Liver (tissue), 9 donors: ENCODE data around the gene HPCA. TPM values are rescaled to one million over a fixed set of nuclear protein-coding genes. Genes with fewer than 3 reads are reported as not detected.

Source experiments
- DNase-seq: peaks from one replicate; pipeline ENCODE4 v3.0.0-alpha.2; 2017; ENCODE audit warnings: low spot score
- H3K27ac ChIP-seq, 2 donors: one replicate each; pipeline ENCODE4 v1.7.0; 2013; ENCODE audit warnings: inconsistent platforms in 2 of 2, low read length in 2 of 2, control low read depth in 1 of 2, low read depth in 1 of 2, mild to moderate bottlenecking in 1 of 2
- H3K27me3 ChIP-seq, 4 donors: one replicate each; pipeline versions ENCODE4 v1.6.1 to v1.7.0; 2013; ENCODE audit warnings: low read length in 3 of 4, inconsistent platforms in 1 of 4, mild to moderate bottlenecking in 1 of 4, moderate library complexity in 1 of 4; ENCODE audit not compliant: control insufficient read depth in 4 of 4, insufficient read depth in 4 of 4
- H3K36me3 ChIP-seq, 4 donors: one replicate each; pipeline versions ENCODE4 v1.6.1 to v1.7.0; 2013; ENCODE audit warnings: low read length in 3 of 4, mild to moderate bottlenecking in 3 of 4, low read depth in 1 of 4, moderate library complexity in 1 of 4; ENCODE audit not compliant: control insufficient read depth in 4 of 4, insufficient read depth in 3 of 4
- H3K4me1 ChIP-seq, 4 donors: one replicate each; pipeline versions ENCODE4 v1.6.1 to v1.7.0; 2013; ENCODE audit warnings: low read length in 3 of 4, mild to moderate bottlenecking in 3 of 4, moderate library complexity in 1 of 4; ENCODE audit not compliant: control insufficient read depth in 4 of 4, insufficient read depth in 4 of 4
- H3K4me3 ChIP-seq, 3 donors: one replicate each; pipeline versions ENCODE4 v1.6.1 to v1.7.0; 2013; ENCODE audit warnings: low read length in 3 of 3, control low read depth in 1 of 3, low read depth in 1 of 3, mild to moderate bottlenecking in 1 of 3
- H3K9ac ChIP-seq, 2 donors: one replicate each; pipeline ENCODE4 v1.7.0; 2013; ENCODE audit warnings: low read length in 2 of 2, mild to moderate bottlenecking in 2 of 2, moderate library complexity in 2 of 2, control low read depth in 1 of 2, low read depth in 1 of 2
- H3K9me3 ChIP-seq, 4 donors: one replicate each; pipeline versions ENCODE4 v1.6.1 to v1.7.0; 2013; ENCODE audit warnings: low read length in 3 of 4; ENCODE audit not compliant: control insufficient read depth in 4 of 4
- EGR1 ChIP-seq, 2 donors: IDR thresholded peaks; 2 replicates each; pipeline ENCODE4 v1.6.1; 2016 to 2018; ENCODE audit warnings: antibody characterized with exemption in 2 of 2, low read depth in 2 of 2
- FOXA1 ChIP-seq: IDR thresholded peaks from 2 replicates; pipeline ENCODE4 v1.6.1; 2016; ENCODE audit warnings: antibody characterized with exemption
- FOXA2 ChIP-seq: IDR thresholded peaks from 2 replicates; pipeline ENCODE4 v1.6.1; 2016; ENCODE audit warnings: antibody characterized with exemption
- GABPA ChIP-seq, 2 donors: IDR thresholded peaks in 1 of 2; conservative IDR thresholded peaks in 1 of 2; 2 replicates each; pipeline ENCODE4 v1.6.1; 2016; ENCODE audit warnings: antibody characterized with exemption in 2 of 2, mild to moderate bottlenecking in 1 of 2, moderate library complexity in 1 of 2
- HNF4A ChIP-seq, 2 donors: conservative IDR thresholded peaks; 2 replicates each; pipeline ENCODE4 v1.6.1; 2016; ENCODE audit warnings: antibody characterized with exemption in 2 of 2, mild to moderate bottlenecking in 2 of 2
- HNF4G ChIP-seq: IDR thresholded peaks from 2 replicates; pipeline ENCODE4 v1.6.1; 2016; ENCODE audit warnings: antibody characterized with exemption
- JUND ChIP-seq, 2 donors: IDR thresholded peaks; 2 replicates each; pipeline ENCODE4 v1.6.1; 2016; ENCODE audit warnings: antibody characterized with exemption in 2 of 2
- NR2F2 ChIP-seq: IDR thresholded peaks from 2 replicates; pipeline ENCODE4 v1.6.1; 2016; ENCODE audit warnings: antibody characterized with exemption
- RAD21 ChIP-seq, 2 donors: IDR thresholded peaks; 2 replicates each; pipeline ENCODE4 v1.6.1; 2016; ENCODE audit warnings: antibody characterized with exemption in 2 of 2, mild to moderate bottlenecking in 2 of 2
- RXRA ChIP-seq, 2 donors: IDR thresholded peaks; 2 replicates each; pipeline ENCODE4 v1.6.1; 2017 to 2018; ENCODE audit warnings: antibody characterized with exemption in 2 of 2, mild to moderate bottlenecking in 1 of 2
- SP1 ChIP-seq: IDR thresholded peaks from 2 replicates; pipeline ENCODE4 v1.6.1; 2018; ENCODE audit warnings: antibody characterized with exemption, mild to moderate bottlenecking
- TAF1 ChIP-seq: conservative IDR thresholded peaks from 2 replicates; pipeline ENCODE4 v1.6.1; 2016; ENCODE audit warnings: antibody characterized with exemption, mild to moderate bottlenecking
- YY1 ChIP-seq: IDR thresholded peaks from 2 replicates; pipeline ENCODE4 v1.6.1; 2016; ENCODE audit warnings: antibody characterized with exemption, mild to moderate bottlenecking
- WGBS: extraction: QIAGEN DNeasy Blood & Tissue Kit; methylation state at CpG from one replicate; pipeline ENCODE4 v1.1.7; 2013; 5-methylcytosine and 5-hydroxymethylcytosine counted together
- polyA plus RNA-seq, 2 donors: library from polyadenylated mRNA; stranded (reverse) in 1 of 2; unstranded in 1 of 2; fragments of 200-250 nt in 1 of 2; fragments of >200 nt in 1 of 2; fragmentation: Nextera tagmentation in 1 of 2; extraction: Ambion mirVana in 1 of 2; gene quantifications; one replicate each; pipeline versions ENCODE4 v1.2.1 to v1.2.3, GENCODE V29; 2013 to 2015
- total RNA-seq, 2 donors: library from RNA; depleted of rRNA; stranded (reverse); fragments of >200 nt; gene quantifications; one replicate each; pipeline ENCODE4 v1.2.3, GENCODE V29; 2014
- TF ChIP-seq, protein P1 (sequence below): IDR thresholded peaks from 2 replicates; pipeline ENCODE4 v1.6.1; 2016; ENCODE audit warnings: antibody characterized with exemption, mild to moderate bottlenecking
- TF ChIP-seq, protein P2 (sequence below): IDR thresholded peaks from 2 replicates; pipeline ENCODE4 v1.6.1; 2016; ENCODE audit warnings: antibody characterized with exemption
- TF ChIP-seq, protein P3 (sequence below): fragments of 150-350 bp; IDR thresholded peaks from 2 replicates; pipeline ENCODE4 v1.5.1; 2017; ENCODE audit warnings: improper control_type of control experiment, low read depth, low read length; ENCODE audit not compliant: missing input control
- TF ChIP-seq, protein P4 (sequence below): IDR thresholded peaks from 2 replicates; pipeline ENCODE4 v1.6.1; 2016; ENCODE audit warnings: antibody characterized with exemption
- TF ChIP-seq, protein P5 (sequence below): IDR thresholded peaks from 2 replicates; pipeline ENCODE4 v1.6.1; 2016; ENCODE audit warnings: antibody characterized with exemption
- donor health status: healthy.
- donor health status: healthy.
- donor health status: healthy.
- donor health status: healthy.
- donor health status: healthy.

HPCA gene
- total and polyA plus RNA-seq, 4 donors = not detected

DNA sequence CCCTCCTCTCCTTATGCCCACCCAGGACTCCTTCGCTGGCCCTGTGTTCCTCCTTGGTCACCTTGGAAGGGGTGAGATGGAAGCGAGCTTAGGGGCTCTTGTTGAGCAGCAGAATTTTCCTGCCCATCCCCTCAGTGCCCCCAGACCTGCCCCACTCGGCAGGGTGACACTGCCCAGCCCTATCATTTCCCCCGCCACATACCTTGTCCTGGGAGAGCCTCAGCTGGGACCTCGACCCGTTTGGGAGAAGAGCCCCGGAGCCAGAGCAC is 14.2 kb upstream of the HPCA start:
- Histone ChIP-seq H3K4me3 (no peak overlapping the region), H3K27me3 (no peaks in the 10 kb centered on the region), H3K27ac (no peak overlapping the region), H3K36me3 (no peaks in the 10 kb centered on the region), H3K9ac (no peak overlapping the region), H3K9me3 (no peaks in the 10 kb centered on the region), H3K4me1 (peaks cover 2 to 26% (median 21%) of the 10 kb centered on the region in 4 donors)
- 65% methylated on average over 7 of the region's 7 CpGs for WGBS
- DNase-seq = no peak
- TF ChIP-seq FOXA2 (no peak), RAD21 (IDR thresholded peaks at IDR 0.05) (no peak), JUND (IDR thresholded peaks at IDR 0.05) (no peak), TAF1 (no peak), EGR1 (IDR thresholded peaks at IDR 0.05; ENCODE audit: low read depth in 2 of 2) (no peak), HNF4A (conservative IDR thresholded peaks at IDR 0.05) (no peak), RXRA (IDR thresholded peaks at IDR 0.05) (no peak), HNF4G (no peak), NR2F2 (no peak), FOXA1 (no peak), SP1 (no peak), GABPA (IDR thresholded peaks at IDR 0.05 in 1 of 2, conservative IDR thresholded peaks at IDR 0.05 in 1 of 2) (no peak), YY1 (no peak)
- TF ChIP-seq, protein P1, sequence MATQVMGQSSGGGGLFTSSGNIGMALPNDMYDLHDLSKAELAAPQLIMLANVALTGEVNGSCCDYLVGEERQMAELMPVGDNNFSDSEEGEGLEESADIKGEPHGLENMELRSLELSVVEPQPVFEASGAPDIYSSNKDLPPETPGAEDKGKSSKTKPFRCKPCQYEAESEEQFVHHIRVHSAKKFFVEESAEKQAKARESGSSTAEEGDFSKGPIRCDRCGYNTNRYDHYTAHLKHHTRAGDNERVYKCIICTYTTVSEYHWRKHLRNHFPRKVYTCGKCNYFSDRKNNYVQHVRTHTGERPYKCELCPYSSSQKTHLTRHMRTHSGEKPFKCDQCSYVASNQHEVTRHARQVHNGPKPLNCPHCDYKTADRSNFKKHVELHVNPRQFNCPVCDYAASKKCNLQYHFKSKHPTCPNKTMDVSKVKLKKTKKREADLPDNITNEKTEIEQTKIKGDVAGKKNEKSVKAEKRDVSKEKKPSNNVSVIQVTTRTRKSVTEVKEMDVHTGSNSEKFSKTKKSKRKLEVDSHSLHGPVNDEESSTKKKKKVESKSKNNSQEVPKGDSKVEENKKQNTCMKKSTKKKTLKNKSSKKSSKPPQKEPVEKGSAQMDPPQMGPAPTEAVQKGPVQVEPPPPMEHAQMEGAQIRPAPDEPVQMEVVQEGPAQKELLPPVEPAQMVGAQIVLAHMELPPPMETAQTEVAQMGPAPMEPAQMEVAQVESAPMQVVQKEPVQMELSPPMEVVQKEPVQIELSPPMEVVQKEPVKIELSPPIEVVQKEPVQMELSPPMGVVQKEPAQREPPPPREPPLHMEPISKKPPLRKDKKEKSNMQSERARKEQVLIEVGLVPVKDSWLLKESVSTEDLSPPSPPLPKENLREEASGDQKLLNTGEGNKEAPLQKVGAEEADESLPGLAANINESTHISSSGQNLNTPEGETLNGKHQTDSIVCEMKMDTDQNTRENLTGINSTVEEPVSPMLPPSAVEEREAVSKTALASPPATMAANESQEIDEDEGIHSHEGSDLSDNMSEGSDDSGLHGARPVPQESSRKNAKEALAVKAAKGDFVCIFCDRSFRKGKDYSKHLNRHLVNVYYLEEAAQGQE = no peak
- TF ChIP-seq, protein P2, sequence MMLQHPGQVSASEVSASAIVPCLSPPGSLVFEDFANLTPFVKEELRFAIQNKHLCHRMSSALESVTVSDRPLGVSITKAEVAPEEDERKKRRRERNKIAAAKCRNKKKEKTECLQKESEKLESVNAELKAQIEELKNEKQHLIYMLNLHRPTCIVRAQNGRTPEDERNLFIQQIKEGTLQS = no peak
- TF ChIP-seq, protein P3, sequence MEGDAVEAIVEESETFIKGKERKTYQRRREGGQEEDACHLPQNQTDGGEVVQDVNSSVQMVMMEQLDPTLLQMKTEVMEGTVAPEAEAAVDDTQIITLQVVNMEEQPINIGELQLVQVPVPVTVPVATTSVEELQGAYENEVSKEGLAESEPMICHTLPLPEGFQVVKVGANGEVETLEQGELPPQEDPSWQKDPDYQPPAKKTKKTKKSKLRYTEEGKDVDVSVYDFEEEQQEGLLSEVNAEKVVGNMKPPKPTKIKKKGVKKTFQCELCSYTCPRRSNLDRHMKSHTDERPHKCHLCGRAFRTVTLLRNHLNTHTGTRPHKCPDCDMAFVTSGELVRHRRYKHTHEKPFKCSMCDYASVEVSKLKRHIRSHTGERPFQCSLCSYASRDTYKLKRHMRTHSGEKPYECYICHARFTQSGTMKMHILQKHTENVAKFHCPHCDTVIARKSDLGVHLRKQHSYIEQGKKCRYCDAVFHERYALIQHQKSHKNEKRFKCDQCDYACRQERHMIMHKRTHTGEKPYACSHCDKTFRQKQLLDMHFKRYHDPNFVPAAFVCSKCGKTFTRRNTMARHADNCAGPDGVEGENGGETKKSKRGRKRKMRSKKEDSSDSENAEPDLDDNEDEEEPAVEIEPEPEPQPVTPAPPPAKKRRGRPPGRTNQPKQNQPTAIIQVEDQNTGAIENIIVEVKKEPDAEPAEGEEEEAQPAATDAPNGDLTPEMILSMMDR = no peak
- TF ChIP-seq, protein P4, sequence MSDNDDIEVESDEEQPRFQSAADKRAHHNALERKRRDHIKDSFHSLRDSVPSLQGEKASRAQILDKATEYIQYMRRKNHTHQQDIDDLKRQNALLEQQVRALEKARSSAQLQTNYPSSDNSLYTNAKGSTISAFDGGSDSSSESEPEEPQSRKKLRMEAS = no peak
- TF ChIP-seq, protein P5, sequence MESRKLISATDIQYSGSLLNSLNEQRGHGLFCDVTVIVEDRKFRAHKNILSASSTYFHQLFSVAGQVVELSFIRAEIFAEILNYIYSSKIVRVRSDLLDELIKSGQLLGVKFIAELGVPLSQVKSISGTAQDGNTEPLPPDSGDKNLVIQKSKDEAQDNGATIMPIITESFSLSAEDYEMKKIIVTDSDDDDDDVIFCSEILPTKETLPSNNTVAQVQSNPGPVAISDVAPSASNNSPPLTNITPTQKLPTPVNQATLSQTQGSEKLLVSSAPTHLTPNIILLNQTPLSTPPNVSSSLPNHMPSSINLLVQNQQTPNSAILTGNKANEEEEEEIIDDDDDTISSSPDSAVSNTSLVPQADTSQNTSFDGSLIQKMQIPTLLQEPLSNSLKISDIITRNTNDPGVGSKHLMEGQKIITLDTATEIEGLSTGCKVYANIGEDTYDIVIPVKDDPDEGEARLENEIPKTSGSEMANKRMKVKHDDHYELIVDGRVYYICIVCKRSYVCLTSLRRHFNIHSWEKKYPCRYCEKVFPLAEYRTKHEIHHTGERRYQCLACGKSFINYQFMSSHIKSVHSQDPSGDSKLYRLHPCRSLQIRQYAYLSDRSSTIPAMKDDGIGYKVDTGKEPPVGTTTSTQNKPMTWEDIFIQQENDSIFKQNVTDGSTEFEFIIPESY = no peak

DNA sequence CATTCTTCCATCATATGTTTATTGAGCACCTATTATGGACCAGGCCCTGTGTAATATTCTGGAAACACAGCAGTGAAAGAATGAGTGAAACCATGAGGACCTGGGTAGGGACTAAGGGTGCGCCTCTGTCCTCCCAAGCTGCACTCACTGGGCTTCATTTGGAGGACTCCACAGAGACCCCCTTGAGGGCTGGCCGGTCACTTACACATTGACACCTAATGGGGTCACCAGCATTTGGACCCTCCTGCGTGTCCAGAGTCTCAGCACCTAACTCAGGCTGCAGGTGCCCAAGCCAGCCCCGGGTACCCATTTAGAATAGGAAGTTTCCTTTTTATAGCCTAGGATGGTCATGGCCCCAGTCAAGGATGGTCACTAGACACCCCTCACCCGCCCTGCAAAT is 12.8 kb upstream of the HPCA start:
- H3K9ac ChIP-seq = no peak overlapping the region
- no peak overlapping the region for H3K4me3 ChIP-seq
- H3K27ac ChIP-seq = no peak overlapping the region
- H3K27me3 ChIP-seq = no peaks in the 10 kb centered on the region
- H3K36me3 ChIP-seq = no peaks in the 10 kb centered on the region
- no peaks in the 10 kb centered on the region for H3K9me3 ChIP-seq
- no peak for TF ChIP-seq JUND (IDR thresholded peaks at IDR 0.05)
- no peak for TF ChIP-seq HNF4A (conservative IDR thresholded peaks at IDR 0.05)
- no peak for TF ChIP-seq SP1
- TF ChIP-seq YY1 = no peak
- TF ChIP-seq, protein P4 = no peak
- TF ChIP-seq, protein P1 = no peak
- no peak for TF ChIP-seq FOXA2
- TF ChIP-seq, protein P2 = no peak
- TF ChIP-seq EGR1 (IDR thresholded peaks at IDR 0.05; ENCODE audit: low read depth in 2 of 2) = no peak
- TF ChIP-seq RAD21 (IDR thresholded peaks at IDR 0.05) = no peak
- 84% methylated on average over 5 of the region's 5 CpGs for WGBS
- peaks cover 2 to 36% (median 24%) of the 10 kb centered on the region in 4 donors for H3K4me1 ChIP-seq
- no peak for DNase-seq
